ENCODE data around the gene C1orf21. TPM values are rescaled to one million over a fixed set of nuclear protein-coding genes. Genes with fewer than 3 reads are reported as not detected.

The C1orf21 gene
- polyA plus RNA-seq, 3 donors, result 0.23 to 1.1 (median 0.28) TPM

DNA sequence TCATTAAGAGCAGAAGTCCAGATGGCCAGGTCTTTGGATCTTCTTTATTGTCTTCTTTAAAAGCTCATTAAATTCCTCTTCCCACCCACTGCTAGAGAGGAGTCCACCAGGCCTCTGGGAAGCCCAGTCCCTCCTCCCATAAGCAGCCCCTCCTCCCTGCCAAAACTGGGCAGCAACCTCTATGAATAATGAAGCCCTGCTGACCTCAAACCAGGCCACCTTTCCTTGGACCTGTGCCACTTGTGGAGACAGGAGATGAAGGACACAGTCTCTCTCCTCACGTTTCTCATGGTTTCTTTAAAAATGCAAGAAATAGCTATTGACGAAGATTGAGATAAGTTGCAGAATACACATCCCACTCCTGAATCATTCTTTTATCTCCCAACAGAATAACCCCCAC is 255.1 kb downstream of the C1orf21 start:
- Histone ChIP-seq H3K27ac (ENCODE audit: low read depth in 1 of 2, low read length in 2 of 2) (no peak overlapping the region), H3K4me1 (ENCODE audit: control insufficient read depth in 1 of 2, insufficient read depth in 2 of 2, low read length in 2 of 2) (peaks cover 13 to 21% of the 10 kb centered on the region in 2 donors), H2AFZ (ENCODE audit: insufficient read depth, low read depth, low read length, poor library complexity, severe bottlenecking) (no peak overlapping the region), H4K20me1 (ENCODE audit: insufficient read depth, low read length) (no peaks in the 10 kb centered on the region), H3K36me3 (replicated peaks in 1 of 2; ENCODE audit: control insufficient read depth in 1 of 2, insufficient read depth in 2 of 2, low read length in 2 of 2) (no peaks in the 10 kb centered on the region), H3K4me2 (replicated peaks; ENCODE audit: extremely low read depth, low read length, poor library complexity, severe bottlenecking) (no peak overlapping the region), H3K9me3 (replicated peaks in 1 of 2; ENCODE audit: control insufficient read depth in 1 of 2, insufficient read depth in 1 of 2, low read length in 2 of 2) (no peaks in the 10 kb centered on the region), H3K27me3 (ENCODE audit: control insufficient read depth in 2 of 2, insufficient read depth in 2 of 2, low read length in 2 of 2) (no peaks in the 10 kb centered on the region), H3K79me2 (ENCODE audit: insufficient read depth, low read length) (no peaks in the 10 kb centered on the region), H3K4me3 (replicated peaks in 1 of 3; ENCODE audit: low read depth in 2 of 3, low read length in 3 of 3) (no peak overlapping the region), H3K9ac (ENCODE audit: insufficient read depth, low read length, poor library complexity, severe bottlenecking) (no peak overlapping the region)
- 100% methylated on average over 1 of the region's 2 CpGs for WGBS (ENCODE audit: insufficient coverage)
- Mint-ChIP-seq H3K36me3 (no peaks in the 10 kb centered on the region), H3K27ac (peak overlapping the region in 1 of 7 donors; percentile 15), H3K4me3 (no peak overlapping the region), H3K27me3 (ENCODE audit: low read depth in 3 of 3) (peaks cover 2 to 8% (median 4%) of the 10 kb centered on the region in 3 donors), H3K4me1 (peaks cover 39% of the 10 kb centered on the region), H3K9me3 (peaks cover 0 to 8% (median 3%) of the 10 kb centered on the region in 7 donors)
- TF ChIP-seq CTCF (IDR thresholded peaks at IDR 0.05), result no peak
- DNase-seq, result no peak
- intact Hi-C loops (cut with micrococcal nuclease), result no loop called here

DNA sequence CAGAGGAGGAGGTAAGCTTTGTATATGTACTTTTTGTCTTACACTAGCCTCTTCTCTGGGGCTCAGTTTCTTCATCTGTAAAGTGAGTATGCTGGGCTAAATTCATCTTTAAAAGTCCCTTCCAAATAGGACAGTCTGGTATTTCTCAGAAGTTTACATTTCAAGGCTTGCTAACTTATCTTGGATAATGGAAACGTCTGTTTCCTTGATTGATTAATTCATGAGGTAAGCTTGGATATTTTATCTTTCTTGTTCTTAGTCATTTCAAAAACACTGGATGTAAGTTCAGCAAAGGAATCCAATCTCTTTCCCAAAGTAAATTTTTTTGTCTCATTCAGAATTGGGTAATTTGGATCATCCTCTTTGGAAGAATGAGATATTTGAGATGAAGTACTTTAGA is 256.8 kb downstream of the C1orf21 start:
- TF ChIP-seq CTCF (IDR thresholded peaks at IDR 0.05), result no peak
- peaks cover 0 to 4% (median 3%) of the 10 kb centered on the region in 7 donors for H3K9me3 Mint-ChIP-seq

More for the DNA sequence above, 256.8 kb downstream of the C1orf21 start:
- Histone ChIP-seq H3K79me2 (ENCODE audit: insufficient read depth, low read length) (no peaks in the 10 kb centered on the region), H3K36me3 (replicated peaks in 1 of 2; ENCODE audit: control insufficient read depth in 1 of 2, insufficient read depth in 2 of 2, low read length in 2 of 2) (no peaks in the 10 kb centered on the region), H3K27ac (ENCODE audit: low read depth in 1 of 2, low read length in 2 of 2) (no peak overlapping the region), H4K20me1 (ENCODE audit: insufficient read depth, low read length) (no peaks in the 10 kb centered on the region), H3K9me3 (replicated peaks in 1 of 2; ENCODE audit: control insufficient read depth in 1 of 2, insufficient read depth in 1 of 2, low read length in 2 of 2) (no peaks in the 10 kb centered on the region), H3K9ac (ENCODE audit: insufficient read depth, low read length, poor library complexity, severe bottlenecking) (no peak overlapping the region), H3K4me3 (replicated peaks in 1 of 3; ENCODE audit: low read depth in 2 of 3, low read length in 3 of 3) (no peak overlapping the region), H3K27me3 (ENCODE audit: control insufficient read depth in 2 of 2, insufficient read depth in 2 of 2, low read length in 2 of 2) (no peaks in the 10 kb centered on the region), H3K4me1 (ENCODE audit: control insufficient read depth in 1 of 2, insufficient read depth in 2 of 2, low read length in 2 of 2) (peaks cover 6 to 8% of the 10 kb centered on the region in 2 donors), H2AFZ (ENCODE audit: insufficient read depth, low read depth, low read length, poor library complexity, severe bottlenecking) (no peak overlapping the region), H3K4me2 (replicated peaks; ENCODE audit: extremely low read depth, low read length, poor library complexity, severe bottlenecking) (no peak overlapping the region)
- Mint-ChIP-seq H3K4me1 (peaks cover 28% of the 10 kb centered on the region), H3K27ac (no peak overlapping the region), H3K36me3 (no peaks in the 10 kb centered on the region), H3K27me3 (ENCODE audit: low read depth in 3 of 3) (peaks cover 2 to 9% (median 4%) of the 10 kb centered on the region in 3 donors), H3K4me3 (no peak overlapping the region)
- no peak for DNase-seq
- no CpG with 5 or more reads among the region's 1 CpG for WGBS (ENCODE audit: insufficient coverage)
- intact Hi-C loops (cut with micrococcal nuclease), result no loop called here
